Endothelial cell of umbilical vein (primary cell): Measurements from ENCODE around the gene NPPC. TPM values are rescaled to one million over a fixed set of nuclear protein-coding genes. Genes with fewer than 3 reads are reported as not detected.

Experiments
- BruUV-seq: library from RNA; stranded (reverse); fragments of 400-500 nt; replicated peaks from 2 replicates; lab custom pipeline; 2021; lab: Mats Ljungman, UMichigan
- CTCF ChIA-PET: fragments of 300-600, 350-600 bp; sonication (Branson Sonifier 250); formaldehyde crosslinking; loops from one replicate; lab custom pipeline; 2021; ENCODE audit warnings: antibody characterized with exemption, inconsistent platforms; lab: Charles Lee
- POLR2A ChIA-PET: fragments of 300-600, 350-600 bp; sonication (Branson Sonifier 250); formaldehyde crosslinking; loops from one replicate; lab custom pipeline; 2021; ENCODE audit warnings: antibody characterized with exemption, inconsistent platforms; lab: Charles Lee
- DNase-seq: peaks from one replicate; pipeline ENCODE4 v3.0.0-alpha.2; 2011; ENCODE audit warnings: low read depth, low spot score
- FAIRE-seq: peaks from 2 replicates; lab custom pipeline; 2011; peaks lifted over from hg19 to GRCh38; lab: Jason Lieb, UNC
- H2AFZ ChIP-seq: 2 replicates; pipeline ENCODE4 v1.6.0; 2012; ENCODE audit warnings: low read depth, low read length, control low read depth, inconsistent platforms
- H3K27ac ChIP-seq: 2 replicates; pipeline ENCODE4 v1.5.1; 2011; ENCODE audit warnings: low read depth, mild to moderate bottlenecking, control low read depth, low read length, moderate library complexity; ENCODE audit not compliant: insufficient read depth
- H3K27me3 ChIP-seq, 2 experiments: 2 replicates each; pipeline versions ENCODE4 v1.6.0 to v1.6.1; 2011; ENCODE audit warnings: low read length in 2 of 2, mixed read lengths in 1 of 2; ENCODE audit not compliant: control insufficient read depth in 2 of 2, insufficient read depth in 2 of 2
- H3K36me3 ChIP-seq, 2 experiments: 2 replicates in 1 of 2; 3 replicates in 1 of 2; pipeline ENCODE4 v1.5.1; 2011; ENCODE audit warnings: low read length in 2 of 2, mild to moderate bottlenecking in 1 of 2, moderate library complexity in 1 of 2; ENCODE audit not compliant: control insufficient read depth in 2 of 2, insufficient read depth in 2 of 2; ENCODE audit errors: extremely low read depth in 1 of 2
- H3K4me1 ChIP-seq: 3 replicates; pipeline ENCODE4 v1.5.1; 2011; ENCODE audit warnings: mild to moderate bottlenecking, low read length; ENCODE audit not compliant: control insufficient read depth, insufficient read depth; ENCODE audit errors: extremely low read depth
- H3K4me2 ChIP-seq: 2 replicates; pipeline ENCODE4 v1.6.1; 2011; ENCODE audit warnings: low read length, control low read depth, mixed read lengths; ENCODE audit not compliant: insufficient read depth
- H3K4me3 ChIP-seq, 3 experiments: fragments of 200-600 bp in 1 of 3; sonication (generic), shearing (Covaris generic) in 1 of 3; replicated peaks in 1 of 3; 2 replicates each; pipeline ENCODE4 v1.5.1; 2011 to 2016; ENCODE audit warnings: control low read depth in 3 of 3, low read length in 3 of 3, mild to moderate bottlenecking in 2 of 3, inconsistent platforms in 1 of 3, low read depth in 1 of 3, moderate library complexity in 1 of 3; ENCODE audit not compliant: insufficient read depth in 1 of 3
- H3K79me2 ChIP-seq: 2 replicates; pipeline ENCODE4 v1.6.0; 2012; ENCODE audit warnings: low read length, inconsistent platforms; ENCODE audit not compliant: control insufficient read depth, insufficient read depth
- H3K9ac ChIP-seq: replicated peaks from 2 replicates; pipeline ENCODE3; 2011; ENCODE audit warnings: low read length, control low read depth; ENCODE audit not compliant: insufficient read depth; ENCODE audit errors: extremely low read depth
- H3K9me1 ChIP-seq: replicated peaks from 3 replicates; pipeline ENCODE4 v1.6.0; 2011; ENCODE audit warnings: mild to moderate bottlenecking, low read length; ENCODE audit not compliant: control insufficient read depth, insufficient read depth; ENCODE audit errors: extremely low read depth
- H3K9me3 ChIP-seq: replicated peaks from 2 replicates; pipeline ENCODE4 v1.5.1; 2012; ENCODE audit warnings: low read length, inconsistent platforms; ENCODE audit not compliant: control insufficient read depth, insufficient read depth
- H4K20me1 ChIP-seq: replicated peaks from 2 replicates; pipeline ENCODE3; 2011; ENCODE audit warnings: mild to moderate bottlenecking, low read length; ENCODE audit not compliant: control insufficient read depth, insufficient read depth; ENCODE audit errors: extremely low read depth
- CTCF ChIP-seq, 2 donors: IDR thresholded peaks; 1 replicate in 1 of 2; 2 replicates in 1 of 2; pipeline ENCODE4 v1.5.1; 2011; ENCODE audit warnings: low read length in 2 of 2, mild to moderate bottlenecking in 2 of 2, moderate library complexity in 2 of 2, control low read depth in 1 of 2, inconsistent platforms in 1 of 2, low read depth in 1 of 2; ENCODE audit not compliant: insufficient read depth in 1 of 2; ENCODE audit errors: extremely low read depth in 1 of 2
- EZH2 ChIP-seq: IDR thresholded peaks from 2 replicates; pipeline ENCODE4 v1.6.1; 2012; ENCODE audit warnings: borderline replicate concordance, low read depth, mild to moderate bottlenecking, moderate library complexity, low read length, inconsistent platforms; ENCODE audit not compliant: severe bottlenecking
- FOS ChIP-seq: IDR thresholded peaks from 2 replicates; pipeline ENCODE4 v1.6.1; 2011; ENCODE audit warnings: mild to moderate bottlenecking, low read length, moderate library complexity, borderline replicate concordance; ENCODE audit not compliant: insufficient read depth
- GATA2 ChIP-seq: IDR thresholded peaks from 2 replicates; pipeline ENCODE4 v1.7.0; 2011; ENCODE audit warnings: low read depth, mild to moderate bottlenecking, moderate library complexity, mixed read lengths, low read length; ENCODE audit not compliant: insufficient read length, insufficient read depth
- JUN ChIP-seq: IDR thresholded peaks from 2 replicates; pipeline ENCODE4 v1.6.1; 2011; ENCODE audit warnings: borderline replicate concordance, low read depth; ENCODE audit not compliant: insufficient read length, insufficient read depth
- MAX ChIP-seq: IDR thresholded peaks from 2 replicates; pipeline ENCODE4 v1.6.1; 2011; ENCODE audit not compliant: insufficient read depth, insufficient read length
- MYC ChIP-seq: IDR thresholded peaks from one replicate; pipeline ENCODE4 v1.6.1; 2011; ENCODE audit warnings: mild to moderate bottlenecking, low read depth, low read length
- POLR2A ChIP-seq: IDR thresholded peaks from 2 replicates; pipeline ENCODE4 v1.6.1; 2012; ENCODE audit warnings: low read depth, mild to moderate bottlenecking, control low read depth, low read length
- POLR2AphosphoS5 ChIP-seq: IDR thresholded peaks from 2 replicates; pipeline ENCODE4 v1.6.1; 2012; ENCODE audit warnings: low read depth, mild to moderate bottlenecking, control low read depth, low read length, moderate library complexity; ENCODE audit not compliant: insufficient read depth
- dilution Hi-C: fragments of 300-500 bp; cut with MboI; formaldehyde crosslinking; loops from one replicate; pipeline ENCODE4 v1.15.0; 2019; ENCODE audit warnings: low sequenced_read_pairs; ENCODE audit not compliant: extremely low pct_ligation_motif_present
- intact Hi-C: fragments of 100-400 bp; cut with micrococcal nuclease; formaldehyde crosslinking; loops from one replicate; pipeline ENCODE4 v1.10.0; 2022
- polyA plus RNA-seq, 4 experiments: library from polyadenylated mRNA; depleted of rRNA in 3 of 4; stranded (reverse) in 3 of 4; unstranded in 1 of 4; fragments of >200 nt; gene quantifications; 2 replicates each; pipeline versions ENCODE4 v1.2.1 to v1.2.3, GENCODE V29; 2011 to 2012; ENCODE audit warnings: missing spikeins in 1 of 4
- total RNA-seq: library from RNA; stranded (reverse); gene quantifications from 2 replicates; pipeline ENCODE4 v1.2.3, GENCODE V29; 2021

The NPPC gene
- total and polyA plus RNA-seq, 2 donors (not counting 3 experiments of a cell fraction or from before 2014, with no cell fraction given): not detected

DNA sequence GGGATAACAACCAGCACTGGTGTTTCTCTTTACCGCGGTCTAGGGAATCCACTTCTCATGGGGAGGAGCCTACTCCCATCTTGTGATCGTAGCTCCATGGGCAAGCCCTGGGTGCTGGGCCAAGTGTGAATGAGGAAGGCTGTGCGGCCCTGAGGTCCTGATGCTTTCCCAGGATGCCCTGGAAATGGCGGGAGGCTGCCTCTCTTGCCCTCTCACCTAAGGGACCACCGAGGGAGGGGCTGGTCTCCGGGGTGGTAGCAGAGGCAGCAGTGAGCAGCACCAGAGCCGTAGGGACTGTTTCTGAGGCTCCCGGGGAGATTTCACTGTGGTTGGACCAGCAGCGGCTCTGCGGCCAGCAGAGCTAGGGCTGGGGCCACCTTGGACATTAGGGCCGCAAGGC is 15.5 kb upstream of the NPPC start:
- BruUV-seq: no TSS peak
- Histone ChIP-seq H3K27ac (no peak overlapping the region), H3K9ac (no peak overlapping the region), H3K9me1 (no peaks in the 10 kb centered on the region), H3K27me3 (peaks cover 0 to 6% of the 10 kb centered on the region in 2 experiments), H2AFZ (no peak overlapping the region), H3K79me2 (no peaks in the 10 kb centered on the region), H3K4me3 (no peak overlapping the region), H3K9me3 (no peaks in the 10 kb centered on the region), H3K4me1 (no peaks in the 10 kb centered on the region), H3K4me2 (no peak overlapping the region), H3K36me3 (no peaks in the 10 kb centered on the region), H4K20me1 (no peaks in the 10 kb centered on the region)
- ChIA-PET CTCF (interaction anchor here (2.1 kb wide), 1 partner anchor 200 kb away, joined by 8 read pairs; no protein-coding TSS in a partner anchor), POLR2A (interaction anchor here (0.6 kb wide), 1 partner anchor 131 kb away, joined by 3 read pairs; no protein-coding TSS in a partner anchor)
- dilution Hi-C loops (no loop called here), intact Hi-C loops (no loop called here)
- TF ChIP-seq POLR2A (no peak), POLR2AphosphoS5 (no peak), FOS (no peak), EZH2 (no peak), MYC (no peak), MAX (no peak), CTCF (IDR thresholded peaks at IDR 0.05; ENCODE audit: extremely low read depth in 1 of 2, insufficient read depth in 1 of 2, low read depth in 1 of 2, low read length in 2 of 2) (no peak), JUN (no peak), GATA2 (no peak)
- DNase-seq (no peak), FAIRE-seq (no peak)
